DMS53 treated with DMSO at 0.1 percent for 48 hours (cell line): ENCODE data around the gene PAQR4.

Source experiments
- DNase-seq: peaks from one replicate; lab custom pipeline; 2025; ENCODE audit not compliant: unreplicated experiment; lab: John Stamatoyannopoulos, UW

Gene PAQR4

GRCh38 chr16:2964475-2965336 is 4.4 kb upstream of the PAQR4 start:
- peak; percentile 58 for DNase-seq

GRCh38 chr16:2966043-2966807 is 2.9 kb upstream of the PAQR4 start:
- DNase-seq, result no peak

- no peak for DNase-seq
Observed at GRCh38 chr16:2966808-2967191, 2.3 kb upstream of the PAQR4 start.

- no peak for DNase-seq
Observed at GRCh38 chr16:2967211-2967631, 1.9 kb upstream of the PAQR4 start.

GRCh38 chr16:2967721-2968161 is 1.4 kb upstream of the PAQR4 start:
- no peak for DNase-seq

GRCh38 chr16:2968368-2968737 is 795 bp upstream of the PAQR4 start:
- no peak for DNase-seq

- DNase-seq, result no peak
Observed at GRCh38 chr16:2969545-2970521, 685 bp downstream of the PAQR4 start.

- no peak for DNase-seq
Observed at GRCh38 chr16:2970563-2970962, 1.4 kb downstream of the PAQR4 start.

GRCh38 chr16:2971134-2971984 is 2.2 kb downstream of the PAQR4 start:
- no peak for DNase-seq

GRCh38 chr16:2971985-2972784 is 3.0 kb downstream of the PAQR4 start:
- DNase-seq, result no peak

GRCh38 chr16:2973093-2973492 is 3.9 kb downstream of the PAQR4 start:
- no peak for DNase-seq

GRCh38 chr16:2973605-2974318 is 4.6 kb downstream of the PAQR4 start:
- DNase-seq, result no peak

GRCh38 chr16:2974319-2975056 is 5.3 kb downstream of the PAQR4 start:
- no peak for DNase-seq

- no peak for DNase-seq
Observed at GRCh38 chr16:2975161-2975795, 6.1 kb downstream of the PAQR4 start.

- no peak for DNase-seq
Observed at GRCh38 chr16:2976201-2976600, 7.1 kb downstream of the PAQR4 start.

- DNase-seq, result no peak
Observed at GRCh38 chr16:2976673-2977072, 7.5 kb downstream of the PAQR4 start.

- DNase-seq, result no peak
Observed at GRCh38 chr16:2977440-2977839, 8.3 kb downstream of the PAQR4 start.
